OCI-LY7 (cell line): Measurements from ENCODE around the gene NTRK3. TPM values are rescaled to one million over a fixed set of nuclear protein-coding genes. Genes with fewer than 3 reads are reported as not detected.

Experiments
- BruUV-seq: library from RNA; stranded (reverse); fragments of 400-500 nt; replicated peaks from 2 replicates; lab custom pipeline; 2021; lab: Mats Ljungman, UMichigan
- CTCF ChIA-PET: fragments of 300-600 bp; sonication (Branson Sonifier 250); formaldehyde crosslinking; loops from one replicate; lab custom pipeline; 2022; ENCODE audit warnings: antibody characterized with exemption; ENCODE audit not compliant: unreplicated experiment; lab: Charles Lee
- POLR2A ChIA-PET: fragments of 300-600 bp; sonication (Branson Sonifier 250); formaldehyde crosslinking; loops from one replicate; lab custom pipeline; 2022; ENCODE audit warnings: antibody characterized with exemption; lab: Charles Lee
- DNase-seq: peaks from one replicate; pipeline ENCODE4 v3.0.0-alpha.2; 2015; ENCODE audit warnings: low spot score
- H2AFZ ChIP-seq: fragments of 200-600 bp; sonication (generic), shearing (Covaris generic); 2 replicates; pipeline ENCODE4 v1.6.1; 2014; ENCODE audit warnings: mild to moderate bottlenecking, antibody characterized with exemption, low read length, moderate library complexity
- H3K27ac ChIP-seq: fragments of 200-600 bp; sonication (generic); 2 replicates; pipeline ENCODE4 v1.5.1; 2014; ENCODE audit warnings: mixed run types, low read depth, mild to moderate bottlenecking, moderate library complexity, low read length, inconsistent platforms; ENCODE audit not compliant: poor library complexity, severe bottlenecking
- H3K36me3 ChIP-seq: fragments of 200-600 bp; sonication (generic); 2 replicates; pipeline ENCODE4 v1.6.1; 2014; ENCODE audit warnings: mild to moderate bottlenecking, antibody characterized with exemption, low read length, moderate library complexity, mixed read lengths; ENCODE audit not compliant: insufficient read depth
- H3K4me1 ChIP-seq: fragments of 200-600 bp; sonication (generic); 2 replicates; pipeline ENCODE4 v1.5.1; 2014; ENCODE audit warnings: mild to moderate bottlenecking, low read length; ENCODE audit not compliant: insufficient read depth, poor library complexity, severe bottlenecking
- H3K4me2 ChIP-seq: fragments of 200-600 bp; sonication (generic); 2 replicates; pipeline ENCODE4 v1.6.1; 2014; ENCODE audit warnings: mild to moderate bottlenecking, low read length
- H3K4me3 ChIP-seq: fragments of 200-600 bp; sonication (generic); 2 replicates; pipeline ENCODE4 v1.5.1; 2014; ENCODE audit warnings: mild to moderate bottlenecking, low read depth, low read length; ENCODE audit not compliant: poor library complexity, severe bottlenecking
- H3K79me2 ChIP-seq: fragments of 200-600 bp; sonication (generic); 2 replicates; pipeline ENCODE4 v1.6.1; 2016; ENCODE audit warnings: low read depth, mild to moderate bottlenecking, low read length, moderate library complexity, mixed read lengths; ENCODE audit not compliant: insufficient read depth
- H3K9me2 ChIP-seq: fragments of 200-600 bp; sonication (generic); 2 replicates; pipeline ENCODE4 v1.6.1; 2016; ENCODE audit warnings: mild to moderate bottlenecking, low read length, mixed read lengths; ENCODE audit not compliant: insufficient read depth
- H3K9me3 ChIP-seq: fragments of 200-600 bp; sonication (generic); 2 replicates; pipeline ENCODE4 v1.6.1; 2014; ENCODE audit warnings: mild to moderate bottlenecking, mixed run types, low read length, mixed read lengths
- H4K20me1 ChIP-seq: fragments of 200-600 bp; sonication (generic); 2 replicates; pipeline ENCODE4 v1.6.1; 2014; ENCODE audit warnings: mild to moderate bottlenecking, antibody characterized with exemption, low read length, moderate library complexity, mixed read lengths; ENCODE audit not compliant: insufficient read depth
- EZH2phosphoT487 ChIP-seq: fragments of 200-600 bp; sonication (generic); IDR thresholded peaks from 2 replicates; pipeline ENCODE4 v1.6.1; 2018; ENCODE audit warnings: low read depth, borderline replicate concordance, mild to moderate bottlenecking, mixed run types, antibody characterized with exemption, low read length, moderate library complexity, mixed read lengths
- intact Hi-C: fragments of 100-400 bp; cut with micrococcal nuclease; formaldehyde crosslinking; loops from one replicate; pipeline ENCODE4 v1.10.0; 2022; ENCODE audit not compliant: unreplicated experiment
- total RNA-seq, 2 experiments: library from RNA; depleted of rRNA in 1 of 2; stranded (reverse); fragments of >200 nt in 1 of 2; shearing (Covaris generic) in 1 of 2; gene quantifications; 2 replicates each; pipeline ENCODE4 v1.2.3, GENCODE V29; 2014 to 2022
- TF ChIP-seq, protein P1 (sequence below): fragments of 200-600 bp; sonication (generic); conservative IDR thresholded peaks from 2 replicates; pipeline ENCODE4 v1.5.1; 2014; ENCODE audit warnings: mild to moderate bottlenecking, antibody characterized with exemption, low read length, moderate library complexity, mixed read lengths

NTRK3 gene
- total RNA-seq, 2 experiments from 2014 or later, result 0.50 to 2.5 TPM

DNA sequence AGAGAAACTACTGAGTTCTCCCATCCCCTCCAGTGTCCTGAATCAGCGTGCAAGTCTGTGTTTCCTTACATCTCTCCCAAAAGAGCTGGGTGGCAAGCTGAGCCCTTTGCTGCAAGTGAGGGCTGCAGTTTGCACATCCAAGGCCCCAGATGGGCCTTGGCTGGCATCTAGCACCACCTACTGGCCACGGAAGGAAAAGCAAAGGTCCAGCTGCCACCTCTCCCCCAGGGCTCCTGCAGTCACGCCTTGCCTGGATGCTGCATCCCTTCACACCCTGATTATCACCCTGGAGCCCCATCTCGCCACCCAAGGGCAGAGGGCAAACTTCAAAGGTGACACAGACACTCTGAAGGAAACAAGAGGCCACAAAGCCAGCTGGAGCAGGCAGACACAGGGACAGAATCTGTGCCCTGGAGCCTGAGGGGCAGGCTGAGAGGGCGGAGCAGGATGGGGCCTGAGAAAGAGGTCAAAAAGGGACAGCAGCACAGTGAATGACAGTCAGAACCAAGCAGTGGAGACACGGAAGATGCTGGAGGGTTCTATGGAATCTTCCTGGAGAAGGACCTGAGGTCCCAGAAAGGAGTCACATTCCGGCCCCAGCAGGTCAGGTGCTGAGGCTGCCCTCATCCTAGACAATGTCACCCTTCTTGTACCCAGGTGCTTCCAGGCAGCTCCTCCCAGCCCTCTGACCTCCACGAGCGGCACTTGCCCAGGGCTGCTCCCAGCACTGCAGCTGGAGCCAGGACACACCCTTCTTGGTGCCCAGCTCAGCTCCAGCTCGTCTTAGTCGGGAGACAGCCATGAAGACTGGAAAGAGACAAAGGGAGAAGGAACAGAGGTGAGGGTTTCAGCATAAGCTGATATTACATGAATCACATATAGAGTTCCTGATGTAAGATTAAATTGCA, 18.3 kb upstream of the NTRK3 start:
- intact Hi-C loops, result loop anchor here (1.0 kb wide), 1 partner anchor 175 kb away; no protein-coding TSS in a partner anchor
- POLR2A ChIA-PET, result no interaction called here
- H3K4me2 ChIP-seq, result no peak overlapping the region
- no peaks in the 10 kb centered on the region for H3K9me2 ChIP-seq
- no peaks in the 10 kb centered on the region for H3K9me3 ChIP-seq
- no peaks in the 10 kb centered on the region for H4K20me1 ChIP-seq
- H2AFZ ChIP-seq, result no peak overlapping the region
- H3K36me3 ChIP-seq, result no peaks in the 10 kb centered on the region
- no peaks in the 10 kb centered on the region for H3K4me1 ChIP-seq
- no peak overlapping the region for H3K4me3 ChIP-seq
- H3K79me2 ChIP-seq, result no peaks in the 10 kb centered on the region
- TF ChIP-seq, protein P1, sequence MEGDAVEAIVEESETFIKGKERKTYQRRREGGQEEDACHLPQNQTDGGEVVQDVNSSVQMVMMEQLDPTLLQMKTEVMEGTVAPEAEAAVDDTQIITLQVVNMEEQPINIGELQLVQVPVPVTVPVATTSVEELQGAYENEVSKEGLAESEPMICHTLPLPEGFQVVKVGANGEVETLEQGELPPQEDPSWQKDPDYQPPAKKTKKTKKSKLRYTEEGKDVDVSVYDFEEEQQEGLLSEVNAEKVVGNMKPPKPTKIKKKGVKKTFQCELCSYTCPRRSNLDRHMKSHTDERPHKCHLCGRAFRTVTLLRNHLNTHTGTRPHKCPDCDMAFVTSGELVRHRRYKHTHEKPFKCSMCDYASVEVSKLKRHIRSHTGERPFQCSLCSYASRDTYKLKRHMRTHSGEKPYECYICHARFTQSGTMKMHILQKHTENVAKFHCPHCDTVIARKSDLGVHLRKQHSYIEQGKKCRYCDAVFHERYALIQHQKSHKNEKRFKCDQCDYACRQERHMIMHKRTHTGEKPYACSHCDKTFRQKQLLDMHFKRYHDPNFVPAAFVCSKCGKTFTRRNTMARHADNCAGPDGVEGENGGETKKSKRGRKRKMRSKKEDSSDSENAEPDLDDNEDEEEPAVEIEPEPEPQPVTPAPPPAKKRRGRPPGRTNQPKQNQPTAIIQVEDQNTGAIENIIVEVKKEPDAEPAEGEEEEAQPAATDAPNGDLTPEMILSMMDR, result peak; percentile 89
- no peak for TF ChIP-seq EZH2phosphoT487
- H3K27ac ChIP-seq, result no peak overlapping the region
- DNase-seq, result peak; percentile 68
- no TSS peak for BruUV-seq
- CTCF ChIA-PET, result interaction anchor here (1.2 to 3.0 kb wide), 2 partner anchors 29 to 127 kb away, joined by 3 to 10 read pairs; no protein-coding TSS in a partner anchor

DNA sequence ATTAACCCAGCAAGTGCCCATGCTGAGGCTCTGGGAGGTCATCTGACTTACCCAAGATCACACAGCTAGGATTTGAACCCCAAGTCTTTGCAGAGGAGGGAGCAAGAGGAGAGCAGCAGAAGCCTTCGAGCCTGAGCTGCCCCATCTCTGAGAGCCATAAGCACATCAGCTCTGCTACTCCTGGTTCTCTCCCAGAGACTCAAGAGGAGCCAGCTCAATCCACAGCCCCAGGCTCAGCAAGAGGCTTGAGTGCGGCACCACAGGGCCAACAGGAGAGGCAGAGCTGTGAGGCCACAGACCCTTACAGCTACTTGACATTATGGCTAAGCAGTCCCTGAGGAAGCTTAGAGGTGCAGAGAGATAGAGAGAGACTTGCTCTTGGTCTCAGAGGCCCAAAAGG, 15.9 kb upstream of the NTRK3 start:
- Histone ChIP-seq H3K4me3 (no peak overlapping the region), H2AFZ (no peak overlapping the region), H3K4me1 (no peaks in the 10 kb centered on the region), H3K36me3 (no peaks in the 10 kb centered on the region), H3K4me2 (no peak overlapping the region), H3K9me2 (no peaks in the 10 kb centered on the region), H3K79me2 (no peaks in the 10 kb centered on the region), H3K9me3 (no peaks in the 10 kb centered on the region), H4K20me1 (no peaks in the 10 kb centered on the region), H3K27ac (no peak overlapping the region)
- no peak for DNase-seq
- BruUV-seq, result no TSS peak
- no peak for TF ChIP-seq EZH2phosphoT487
- TF ChIP-seq, protein P1, result no peak
- CTCF ChIA-PET, result interaction anchor here (3.0 kb wide), 1 partner anchor 27 kb away, joined by 10 read pairs; no protein-coding TSS in a partner anchor
- POLR2A ChIA-PET, result no interaction called here
- intact Hi-C loops, result no loop called here
